Measurements from ENCODE around the gene FCHSD2.

Gene FCHSD2

DNA sequence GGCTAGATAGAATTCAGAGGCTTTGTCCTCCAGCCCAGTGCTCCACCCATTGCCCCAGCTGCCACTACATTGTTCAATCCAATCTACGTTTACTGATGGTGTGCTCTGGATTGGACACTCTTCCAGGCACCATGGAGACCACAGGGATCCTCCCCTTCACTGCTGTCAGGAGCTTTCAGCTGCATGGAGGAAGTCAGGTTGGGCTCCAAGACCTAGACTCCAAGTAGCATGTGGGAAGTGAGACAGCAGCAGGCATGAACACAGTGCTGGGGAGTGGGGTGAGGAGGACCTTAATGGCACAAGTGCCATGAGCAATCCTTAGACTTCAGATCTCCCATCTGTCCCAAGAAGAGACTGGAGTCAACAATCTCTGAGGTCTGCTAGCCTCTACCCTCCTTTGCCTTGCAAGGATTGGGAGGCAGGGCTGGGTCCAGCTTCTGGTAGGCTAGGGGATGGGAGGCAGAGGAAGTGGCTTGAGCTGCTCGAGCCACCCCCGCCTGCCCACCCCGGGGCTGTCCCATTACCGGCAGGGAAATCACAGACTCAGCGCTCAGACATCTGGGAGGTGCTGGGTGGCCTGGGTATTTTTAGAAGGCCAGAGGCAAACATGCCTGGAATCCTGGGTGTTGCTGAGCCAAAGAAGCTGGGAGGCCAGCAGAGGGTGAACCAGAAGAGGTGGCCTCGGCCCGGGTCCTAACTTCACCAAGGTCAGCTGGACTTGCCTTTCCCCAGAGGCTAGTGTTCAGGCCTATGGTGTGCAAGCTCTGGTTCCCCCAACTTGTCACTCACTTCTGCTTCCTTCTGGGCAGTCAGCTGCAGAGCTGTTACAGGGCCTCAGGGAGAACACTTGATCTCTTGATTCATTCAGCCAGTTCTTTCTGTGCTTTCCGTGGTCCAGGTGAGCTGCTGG lies 15.2 kb upstream of the FCHSD2 start:
- no peak for DNase-seq
- no peaks in the 10 kb centered on the region for H3K36me3 ChIP-seq (ENCODE audit: control insufficient read depth, insufficient read depth, low read length)
- no peak overlapping the region for H3K4ac ChIP-seq (ENCODE audit: low read depth, low read length)
- H3K18ac ChIP-seq (ENCODE audit: low read length) = no peak overlapping the region
- no peak overlapping the region for H2AK5ac ChIP-seq (ENCODE audit: low read length)
- no peak overlapping the region for H3K4me2 ChIP-seq (ENCODE audit: low read length)
- H3K23ac ChIP-seq (ENCODE audit: low read length) = no peak overlapping the region
- no peak overlapping the region for H3K56ac ChIP-seq (ENCODE audit: low read length)
- no peaks in the 10 kb centered on the region for H3K79me1 ChIP-seq (ENCODE audit: low read length)
- no peak overlapping the region for H2BK5ac ChIP-seq (ENCODE audit: low read length)
- H3K4me3 ChIP-seq (ENCODE audit: low read length) = no peak overlapping the region
- no peak overlapping the region for H3K27ac ChIP-seq (ENCODE audit: low read depth, low read length)
- no peak overlapping the region for H4K8ac ChIP-seq (ENCODE audit: low read depth, low read length)
- H2BK15ac ChIP-seq (replicated peaks; ENCODE audit: low read depth) = no peak overlapping the region
- no peak overlapping the region for H3K9ac ChIP-seq (ENCODE audit: low read length)
- H4K5ac ChIP-seq (ENCODE audit: low read length) = no peak overlapping the region
- no CpG with 5 or more reads among the region's 9 CpGs for WGBS (ENCODE audit: extremely low coverage, insufficient coverage, low lambda C conversion rate)
- H3K27me3 ChIP-seq (ENCODE audit: insufficient read depth, low read length, poor library complexity) = no peaks in the 10 kb centered on the region
- no peaks in the 10 kb centered on the region for H3K79me2 ChIP-seq (ENCODE audit: control insufficient read depth, insufficient read depth, low read length)
- no peak overlapping the region for H2BK120ac ChIP-seq (ENCODE audit: low read depth, low read length)
- H3K4me1 ChIP-seq (ENCODE audit: control insufficient read depth, low read depth, low read length) = no peaks in the 10 kb centered on the region

DNA sequence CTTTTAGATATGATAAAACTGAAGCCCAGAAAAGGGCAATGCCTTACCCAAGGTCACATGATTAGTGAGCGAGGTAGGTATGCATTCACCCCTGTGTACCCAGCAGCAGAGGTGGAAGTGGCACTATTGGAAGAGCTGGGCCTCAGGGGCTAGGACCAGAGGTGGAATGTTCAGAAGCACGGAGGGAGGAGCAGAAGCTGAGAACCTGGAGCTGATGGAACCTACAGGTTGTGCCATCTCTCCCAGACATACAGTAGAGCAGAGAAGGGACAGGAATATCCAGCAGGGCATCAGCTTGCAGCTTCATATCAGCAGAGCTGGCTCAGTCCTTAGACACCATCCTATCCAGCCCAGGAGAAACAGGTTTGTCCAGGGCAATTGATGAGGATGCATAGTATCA lies 14.6 kb upstream of the FCHSD2 start:
- Histone ChIP-seq H3K27me3 (ENCODE audit: insufficient read depth, low read length, poor library complexity) (no peaks in the 10 kb centered on the region), H3K18ac (ENCODE audit: low read length) (no peak overlapping the region), H2BK120ac (ENCODE audit: low read depth, low read length) (no peak overlapping the region), H3K4me2 (ENCODE audit: low read length) (no peak overlapping the region), H3K4ac (ENCODE audit: low read depth, low read length) (no peak overlapping the region), H3K27ac (ENCODE audit: low read depth, low read length) (no peak overlapping the region), H3K79me1 (ENCODE audit: low read length) (no peaks in the 10 kb centered on the region), H3K23ac (ENCODE audit: low read length) (no peak overlapping the region), H3K4me1 (ENCODE audit: control insufficient read depth, low read depth, low read length) (no peaks in the 10 kb centered on the region), H3K4me3 (ENCODE audit: low read length) (no peak overlapping the region), H2BK5ac (ENCODE audit: low read length) (no peak overlapping the region), H2AK5ac (ENCODE audit: low read length) (no peak overlapping the region), H3K56ac (ENCODE audit: low read length) (no peak overlapping the region), H4K5ac (ENCODE audit: low read length) (no peak overlapping the region), H3K36me3 (ENCODE audit: control insufficient read depth, insufficient read depth, low read length) (no peaks in the 10 kb centered on the region), H4K8ac (ENCODE audit: low read depth, low read length) (no peak overlapping the region), H3K9ac (ENCODE audit: low read length) (no peak overlapping the region), H2BK15ac (replicated peaks; ENCODE audit: low read depth) (no peak overlapping the region), H3K79me2 (ENCODE audit: control insufficient read depth, insufficient read depth, low read length) (no peaks in the 10 kb centered on the region)
- DNase-seq = no peak
- WGBS (ENCODE audit: extremely low coverage, insufficient coverage, low lambda C conversion rate) = no CpG with 5 or more reads among the region's 2 CpGs

DNA sequence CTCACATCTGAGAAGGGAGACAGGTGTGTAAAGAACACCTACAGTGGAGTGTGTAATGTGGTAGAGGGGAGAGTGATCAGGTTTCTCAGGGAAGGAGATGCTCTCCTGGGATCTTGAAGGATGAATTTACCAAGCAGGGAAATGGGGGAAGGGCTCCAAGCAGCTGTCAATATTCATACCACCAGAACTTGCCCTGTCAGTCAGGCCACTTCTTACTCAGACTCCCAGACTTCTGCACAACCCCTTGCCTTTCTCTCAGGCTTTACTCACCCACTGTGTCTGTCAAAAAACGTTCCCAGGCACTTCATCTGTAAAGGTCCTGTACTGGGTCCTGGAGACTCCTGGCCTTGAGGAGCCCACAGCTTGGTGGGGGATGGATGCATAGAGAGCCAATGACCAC lies 14.0 kb upstream of the FCHSD2 start:
- no peaks in the 10 kb centered on the region for H3K27me3 ChIP-seq (ENCODE audit: insufficient read depth, low read length, poor library complexity)
- no CpG with 5 or more reads among the region's 1 CpG for WGBS (ENCODE audit: extremely low coverage, insufficient coverage, low lambda C conversion rate)
- H2BK5ac ChIP-seq (ENCODE audit: low read length) = no peak overlapping the region
- no peaks in the 10 kb centered on the region for H3K79me1 ChIP-seq (ENCODE audit: low read length)
- no peaks in the 10 kb centered on the region for H3K4me1 ChIP-seq (ENCODE audit: control insufficient read depth, low read depth, low read length)
- no peaks in the 10 kb centered on the region for H3K36me3 ChIP-seq (ENCODE audit: control insufficient read depth, insufficient read depth, low read length)
- no peak overlapping the region for H3K4me3 ChIP-seq (ENCODE audit: low read length)
- H3K79me2 ChIP-seq (ENCODE audit: control insufficient read depth, insufficient read depth, low read length) = no peaks in the 10 kb centered on the region
- H3K18ac ChIP-seq (ENCODE audit: low read length) = no peak overlapping the region
- no peak overlapping the region for H2BK15ac ChIP-seq (replicated peaks; ENCODE audit: low read depth)
- no peak for DNase-seq
- H3K9ac ChIP-seq (ENCODE audit: low read length) = no peak overlapping the region
- no peak overlapping the region for H3K4ac ChIP-seq (ENCODE audit: low read depth, low read length)
- H2AK5ac ChIP-seq (ENCODE audit: low read length) = no peak overlapping the region
- no peak overlapping the region for H4K8ac ChIP-seq (ENCODE audit: low read depth, low read length)
- no peak overlapping the region for H4K5ac ChIP-seq (ENCODE audit: low read length)
- no peak overlapping the region for H3K27ac ChIP-seq (ENCODE audit: low read depth, low read length)
- no peak overlapping the region for H2BK120ac ChIP-seq (ENCODE audit: low read depth, low read length)
- H3K4me2 ChIP-seq (ENCODE audit: low read length) = no peak overlapping the region
- no peak overlapping the region for H3K23ac ChIP-seq (ENCODE audit: low read length)
- no peak overlapping the region for H3K56ac ChIP-seq (ENCODE audit: low read length)

DNA sequence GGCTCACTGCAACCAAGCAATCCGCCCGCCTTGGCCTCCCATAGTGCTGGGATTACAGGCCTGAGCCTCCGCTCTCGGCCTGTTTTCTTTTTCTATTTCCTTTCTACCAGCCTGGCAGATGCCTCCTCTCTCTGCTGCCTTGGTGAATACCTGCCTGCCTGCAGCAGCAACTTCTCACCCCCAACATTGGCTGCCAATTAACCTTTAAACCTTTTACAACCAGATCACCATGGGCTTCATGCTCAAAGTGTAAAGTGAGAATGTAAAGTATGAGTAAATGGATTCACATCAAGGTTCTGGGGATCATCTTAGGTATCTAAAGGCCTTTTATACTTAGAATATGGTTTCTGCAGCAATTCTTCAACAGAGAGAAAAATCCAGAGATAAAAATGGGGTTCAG lies 13.0 kb upstream of the FCHSD2 start:
- no peaks in the 10 kb centered on the region for H3K79me1 ChIP-seq (ENCODE audit: low read length)
- H2BK5ac ChIP-seq (ENCODE audit: low read length) = no peak overlapping the region
- H3K4ac ChIP-seq (ENCODE audit: low read depth, low read length) = no peak overlapping the region
- H3K4me1 ChIP-seq (ENCODE audit: control insufficient read depth, low read depth, low read length) = no peaks in the 10 kb centered on the region
- no peak overlapping the region for H3K18ac ChIP-seq (ENCODE audit: low read length)
- H3K23ac ChIP-seq (ENCODE audit: low read length) = no peak overlapping the region
- H3K4me2 ChIP-seq (ENCODE audit: low read length) = no peak overlapping the region
- H3K4me3 ChIP-seq (ENCODE audit: low read length) = no peak overlapping the region
- WGBS (ENCODE audit: extremely low coverage, insufficient coverage, low lambda C conversion rate) = no CpG with 5 or more reads among the region's 4 CpGs
- no peak overlapping the region for H2AK5ac ChIP-seq (ENCODE audit: low read length)
- H4K5ac ChIP-seq (ENCODE audit: low read length) = no peak overlapping the region
- H3K27ac ChIP-seq (ENCODE audit: low read depth, low read length) = no peak overlapping the region
- H4K8ac ChIP-seq (ENCODE audit: low read depth, low read length) = no peak overlapping the region
- no peak for DNase-seq
- no peaks in the 10 kb centered on the region for H3K79me2 ChIP-seq (ENCODE audit: control insufficient read depth, insufficient read depth, low read length)
- H3K9ac ChIP-seq (ENCODE audit: low read length) = no peak overlapping the region
- H2BK120ac ChIP-seq (ENCODE audit: low read depth, low read length) = no peak overlapping the region
- H2BK15ac ChIP-seq (replicated peaks; ENCODE audit: low read depth) = no peak overlapping the region
- no peaks in the 10 kb centered on the region for H3K36me3 ChIP-seq (ENCODE audit: control insufficient read depth, insufficient read depth, low read length)
- H3K56ac ChIP-seq (ENCODE audit: low read length) = no peak overlapping the region
- no peaks in the 10 kb centered on the region for H3K27me3 ChIP-seq (ENCODE audit: insufficient read depth, low read length, poor library complexity)

DNA sequence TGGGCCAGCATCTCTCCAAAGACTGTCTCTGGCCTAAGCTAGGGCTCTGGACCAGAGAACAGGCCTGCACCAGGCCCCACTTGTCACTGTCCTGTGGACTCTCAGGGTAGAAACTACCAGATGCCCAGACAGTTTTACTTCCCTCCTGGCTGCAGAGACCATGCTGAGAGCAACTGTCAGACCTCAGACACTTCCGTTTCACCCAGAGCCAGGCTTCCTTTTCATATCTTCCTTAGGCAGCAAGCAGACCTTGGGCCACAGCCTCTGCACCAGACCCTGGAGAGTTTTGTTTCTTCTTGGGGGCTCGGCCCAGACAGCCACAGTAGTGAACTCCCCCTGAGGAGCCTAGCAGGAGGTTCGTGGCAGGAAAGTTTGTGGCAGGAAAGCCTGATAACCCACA lies 12.1 kb upstream of the FCHSD2 start:
- H3K4me3 ChIP-seq (ENCODE audit: low read length) = no peak overlapping the region
- H3K4me1 ChIP-seq (ENCODE audit: control insufficient read depth, low read depth, low read length) = no peaks in the 10 kb centered on the region
- H3K9ac ChIP-seq (ENCODE audit: low read length) = no peak overlapping the region
- H4K5ac ChIP-seq (ENCODE audit: low read length) = no peak overlapping the region
- H3K79me2 ChIP-seq (ENCODE audit: control insufficient read depth, insufficient read depth, low read length) = no peaks in the 10 kb centered on the region
- H2BK5ac ChIP-seq (ENCODE audit: low read length) = no peak overlapping the region
- H4K8ac ChIP-seq (ENCODE audit: low read depth, low read length) = no peak overlapping the region
- H3K4me2 ChIP-seq (ENCODE audit: low read length) = no peak overlapping the region
- no peak overlapping the region for H3K56ac ChIP-seq (ENCODE audit: low read length)
- no peak overlapping the region for H2AK5ac ChIP-seq (ENCODE audit: low read length)
- H3K36me3 ChIP-seq (ENCODE audit: control insufficient read depth, insufficient read depth, low read length) = no peaks in the 10 kb centered on the region
- DNase-seq = no peak
- H2BK15ac ChIP-seq (replicated peaks; ENCODE audit: low read depth) = no peak overlapping the region
- no peaks in the 10 kb centered on the region for H3K79me1 ChIP-seq (ENCODE audit: low read length)
- no peak overlapping the region for H3K23ac ChIP-seq (ENCODE audit: low read length)
- H3K27me3 ChIP-seq (ENCODE audit: insufficient read depth, low read length, poor library complexity) = no peaks in the 10 kb centered on the region
- H2BK120ac ChIP-seq (ENCODE audit: low read depth, low read length) = no peak overlapping the region
- H3K4ac ChIP-seq (ENCODE audit: low read depth, low read length) = no peak overlapping the region
- H3K18ac ChIP-seq (ENCODE audit: low read length) = no peak overlapping the region
- WGBS (ENCODE audit: extremely low coverage, insufficient coverage, low lambda C conversion rate) = no CpG with 5 or more reads among the region's 3 CpGs
- H3K27ac ChIP-seq (ENCODE audit: low read depth, low read length) = no peak overlapping the region

Measured in mesendoderm (in vitro differentiated cells).